Medulla oblongata (tissue), 1 donor: ENCODE data around the gene ICE2.

ENCODE experiments used
- DNase-seq: peaks from one replicate; pipeline ENCODE4 v3.0.0-alpha.2; 2015; ENCODE audit errors: extremely low spot score

ICE2 gene

GRCh38 chr15:60478566-60479360, at the start of gene ICE2:
TSS of gene ICE2 (minus strand) at chr15:60479142. CDS start at chr15:60477977, 1,165 bp downstream.
- DNase-seq, result peak; percentile 96

GRCh38 chr15:60528530-60528929, 49.6 kb upstream of the ICE2 start:
- DNase-seq, result no peak

- no peak for DNase-seq
Measured at GRCh38 chr15:60527456-60527855, 48.5 kb upstream of the ICE2 start.

GRCh38 chr15:60526127-60526616, 47.2 kb upstream of the ICE2 start:
- DNase-seq, result no peak

GRCh38 chr15:60525341-60526039, 46.5 kb upstream of the ICE2 start:
- no peak for DNase-seq

GRCh38 chr15:60523056-60523455, 44.1 kb upstream of the ICE2 start:
- no peak for DNase-seq

- DNase-seq, result peak; percentile 58
Measured at GRCh38 chr15:60520825-60521368, 42.0 kb upstream of the ICE2 start.

- DNase-seq, result no peak
Measured at GRCh38 chr15:60520013-60520824, 41.3 kb upstream of the ICE2 start.

GRCh38 chr15:60519218-60519617, 40.3 kb upstream of the ICE2 start:
- DNase-seq, result no peak

- DNase-seq, result no peak
Measured at GRCh38 chr15:60518511-60518910, 39.6 kb upstream of the ICE2 start.

GRCh38 chr15:60514261-60514881, 35.4 kb upstream of the ICE2 start:
- no peak for DNase-seq

GRCh38 chr15:60513676-60514075, 34.7 kb upstream of the ICE2 start:
- DNase-seq, result no peak

- DNase-seq, result no peak
Measured at GRCh38 chr15:60512937-60513336, 34.0 kb upstream of the ICE2 start.

- DNase-seq, result no peak
Measured at GRCh38 chr15:60511351-60512031, 32.5 kb upstream of the ICE2 start.

- no peak for DNase-seq
Measured at GRCh38 chr15:60510006-60510405, 31.1 kb upstream of the ICE2 start.

- no peak for DNase-seq
Measured at GRCh38 chr15:60509470-60509869, 30.5 kb upstream of the ICE2 start.

GRCh38 chr15:60508442-60508841, 29.5 kb upstream of the ICE2 start:
- no peak for DNase-seq

- peak; percentile 75 for DNase-seq
Measured at GRCh38 chr15:60507596-60508424, 28.9 kb upstream of the ICE2 start.

- DNase-seq, result peak; percentile 42
Measured at GRCh38 chr15:60496853-60497252, 17.9 kb upstream of the ICE2 start.

GRCh38 chr15:60494108-60494507, 15.2 kb upstream of the ICE2 start:
- no peak for DNase-seq
